Astrocyte (in vitro differentiated cells and primary cell): Measurements from ENCODE around the gene IL15. TPM values are rescaled to one million over a fixed set of nuclear protein-coding genes. Genes with fewer than 3 reads are reported as not detected.

Experiments
- DNase-seq: peaks from one replicate; pipeline ENCODE4 v3.0.0-alpha.2; 2010; ENCODE audit warnings: low read depth
- FAIRE-seq: peaks from 2 replicates; lab custom pipeline; 2011; peaks lifted over from hg19 to GRCh38; lab: Jason Lieb, UNC
- H2AFZ ChIP-seq: 2 replicates; pipeline ENCODE4 v1.6.0; 2012; ENCODE audit warnings: low read depth, low read length, inconsistent platforms
- H3K27ac ChIP-seq: 2 replicates; pipeline ENCODE4 v1.5.1; 2011; ENCODE audit warnings: low read depth, low read length, inconsistent platforms
- H3K27me3 ChIP-seq: 2 replicates; pipeline ENCODE4 v1.6.0; 2011; ENCODE audit warnings: low read length, inconsistent platforms; ENCODE audit not compliant: insufficient read depth
- H3K36me3 ChIP-seq: 2 replicates; pipeline ENCODE4 v1.5.1; 2011; ENCODE audit warnings: low read length, inconsistent platforms; ENCODE audit not compliant: insufficient read depth
- H3K4me1 ChIP-seq: 2 replicates; pipeline ENCODE4 v1.5.1; 2011; ENCODE audit warnings: low read length, inconsistent platforms; ENCODE audit not compliant: insufficient read depth
- H3K4me2 ChIP-seq: 2 replicates; pipeline ENCODE4 v1.6.0; 2012; ENCODE audit warnings: low read length, inconsistent platforms
- H3K4me3 ChIP-seq: 2 replicates; pipeline ENCODE4 v1.5.1; 2011; ENCODE audit warnings: low read depth, mild to moderate bottlenecking, low read length, inconsistent platforms; ENCODE audit not compliant: insufficient read depth
- H3K79me2 ChIP-seq: 2 replicates; pipeline ENCODE4 v1.6.0; 2012; ENCODE audit warnings: mild to moderate bottlenecking, low read length, inconsistent platforms; ENCODE audit not compliant: insufficient read depth
- H3K9ac ChIP-seq: 2 replicates; pipeline ENCODE4 v1.6.0; 2012; ENCODE audit warnings: mild to moderate bottlenecking, low read length, inconsistent platforms
- H3K9me3 ChIP-seq: 2 replicates; pipeline ENCODE4 v1.5.1; 2012; ENCODE audit warnings: low read depth, mild to moderate bottlenecking, low read length, inconsistent platforms; ENCODE audit not compliant: insufficient read depth
- H4K20me1 ChIP-seq: 2 replicates; pipeline ENCODE4 v1.6.0; 2012; ENCODE audit warnings: low read length, inconsistent platforms; ENCODE audit not compliant: insufficient read depth
- H3K27ac Mint-ChIP-seq: one replicate; pipeline ENCODE4 v1.8.0; 2021; ENCODE audit warnings: mild to moderate bottlenecking, mixed read lengths; ENCODE audit not compliant: unreplicated experiment
- H3K27me3 Mint-ChIP-seq: one replicate; pipeline ENCODE4 v1.8.0; 2021; ENCODE audit warnings: low read depth, mixed read lengths; ENCODE audit not compliant: unreplicated experiment
- H3K36me3 Mint-ChIP-seq: one replicate; pipeline ENCODE4 v1.8.0; 2021; ENCODE audit warnings: low read depth, mixed read lengths; ENCODE audit not compliant: unreplicated experiment
- H3K4me1 Mint-ChIP-seq: one replicate; pipeline ENCODE4 v1.8.0; 2021; ENCODE audit warnings: low read depth, mixed read lengths; ENCODE audit not compliant: unreplicated experiment
- H3K4me3 Mint-ChIP-seq: one replicate; pipeline ENCODE4 v1.8.0; 2021; ENCODE audit warnings: mild to moderate bottlenecking, moderate library complexity, mixed read lengths; ENCODE audit not compliant: unreplicated experiment
- H3K9me3 Mint-ChIP-seq: one replicate; pipeline ENCODE4 v1.8.0; 2021; ENCODE audit warnings: mild to moderate bottlenecking, mixed read lengths; ENCODE audit not compliant: unreplicated experiment
- CTCF ChIP-seq: IDR thresholded peaks from 2 replicates; pipeline ENCODE4 v1.5.1; 2011; ENCODE audit warnings: low read depth, mild to moderate bottlenecking, inconsistent platforms, low read length, moderate library complexity; ENCODE audit not compliant: insufficient read depth
- EZH2 ChIP-seq: IDR thresholded peaks from 2 replicates; pipeline ENCODE4 v1.6.1; 2012; ENCODE audit warnings: mild to moderate bottlenecking, low read length, inconsistent platforms; ENCODE audit not compliant: insufficient read depth
- total RNA-seq: library from RNA; stranded (reverse); gene quantifications from 2 replicates; pipeline ENCODE4 v1.2.1, GENCODE V29; 2021

The IL15 gene
- total RNA-seq, 1 donor from 2014 or later: 3.6 TPM

- DNase-seq: no peak
- Histone ChIP-seq H3K27ac (no peak overlapping the region), H3K9ac (no peak overlapping the region), H3K79me2 (no peaks in the 10 kb centered on the region), H3K27me3 (no peaks in the 10 kb centered on the region), H3K4me1 (peaks cover 23% of the 10 kb centered on the region), H3K36me3 (no peaks in the 10 kb centered on the region), H4K20me1 (no peaks in the 10 kb centered on the region), H2AFZ (no peak overlapping the region), H3K9me3 (no peaks in the 10 kb centered on the region), H3K4me3 (no peak overlapping the region), H3K4me2 (no peak overlapping the region)
- Mint-ChIP-seq H3K4me3 (no peak overlapping the region), H3K27me3 (peaks cover 7% of the 10 kb centered on the region), H3K9me3 (no peaks in the 10 kb centered on the region), H3K27ac (no peak overlapping the region), H3K4me1 (peaks cover 28% of the 10 kb centered on the region), H3K36me3 (no peaks in the 10 kb centered on the region)
- TF ChIP-seq EZH2: no peak
- TF ChIP-seq CTCF: no peak
- no peak for FAIRE-seq
Observed at GRCh38 chr4:141640696-141641095, 4.3 kb downstream of the IL15 start.

- Histone ChIP-seq H3K4me2 (no peak overlapping the region), H2AFZ (no peak overlapping the region), H3K9me3 (no peaks in the 10 kb centered on the region), H3K9ac (no peak overlapping the region), H3K79me2 (no peaks in the 10 kb centered on the region), H3K4me3 (no peak overlapping the region), H3K27ac (no peak overlapping the region), H3K36me3 (no peaks in the 10 kb centered on the region), H3K27me3 (no peaks in the 10 kb centered on the region), H4K20me1 (no peaks in the 10 kb centered on the region), H3K4me1 (peaks cover 30% of the 10 kb centered on the region)
- Mint-ChIP-seq H3K27me3 (peaks cover 5% of the 10 kb centered on the region), H3K4me1 (peaks cover 41% of the 10 kb centered on the region), H3K36me3 (no peaks in the 10 kb centered on the region), H3K9me3 (peaks cover 1% of the 10 kb centered on the region), H3K27ac (no peak overlapping the region), H3K4me3 (no peak overlapping the region)
- no peak for FAIRE-seq
- no peak for TF ChIP-seq CTCF
- no peak for TF ChIP-seq EZH2
- no peak for DNase-seq
Observed at GRCh38 chr4:141642063-141642462, 5.7 kb downstream of the IL15 start.

DNA sequence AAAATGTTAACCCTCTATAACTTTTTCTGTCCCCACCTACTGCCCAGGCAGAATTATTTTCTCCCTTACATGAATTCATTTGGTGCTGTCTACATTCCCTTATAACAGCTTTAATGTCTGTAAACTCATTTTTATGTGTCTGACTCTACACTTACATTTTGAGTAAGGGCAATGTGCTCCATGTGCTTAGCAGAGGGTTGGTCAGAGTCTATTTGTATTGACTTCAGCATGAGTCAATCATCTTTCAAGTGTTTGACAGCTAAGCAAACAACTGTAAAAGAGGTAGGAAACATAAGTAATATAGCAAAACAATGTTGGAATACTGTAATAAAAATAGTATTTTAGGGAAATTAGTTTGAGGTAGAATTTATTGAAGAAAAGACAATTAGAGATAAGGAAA lies 6.3 kb downstream of the IL15 start:
- DNase-seq (no peak), FAIRE-seq (no peak)
- H3K9me3 ChIP-seq: no peaks in the 10 kb centered on the region
- no peak for TF ChIP-seq CTCF
- no peak for TF ChIP-seq EZH2
- H3K9ac ChIP-seq: no peak overlapping the region
- H3K36me3 ChIP-seq: no peaks in the 10 kb centered on the region
- H4K20me1 ChIP-seq: no peaks in the 10 kb centered on the region
- Mint-ChIP-seq H3K9me3 (peaks cover 1% of the 10 kb centered on the region), H3K4me3 (no peak overlapping the region), H3K4me1 (peaks cover 43% of the 10 kb centered on the region), H3K27me3 (peaks cover 5% of the 10 kb centered on the region), H3K27ac (peak overlapping the region; percentile 28), H3K36me3 (no peaks in the 10 kb centered on the region)
- peaks cover 30% of the 10 kb centered on the region for H3K4me1 ChIP-seq
- no peaks in the 10 kb centered on the region for H3K79me2 ChIP-seq
- no peaks in the 10 kb centered on the region for H3K27me3 ChIP-seq
- peak overlapping the region; percentile 77 for H3K27ac ChIP-seq
- no peak overlapping the region for H2AFZ ChIP-seq
- H3K4me2 ChIP-seq: no peak overlapping the region
- no peak overlapping the region for H3K4me3 ChIP-seq
